Embryonic facial prominence (tissue), 1 donor: ENCODE measurements around the gene LAIR2.

Experiments used
- DNase-seq: peaks from one replicate; pipeline ENCODE4 v3.0.0-alpha.2; 2016; ENCODE audit errors: extremely low spot score

Gene LAIR2

GRCh38 chr19:54502518-54503048 lies at the start of gene LAIR2:
Gene LAIR2, plus strand, starts transcription at chr19:54502831. Its CDS starts 88 bp downstream, at chr19:54502919.
- no peak for DNase-seq

GRCh38 chr19:54453921-54454780 lies 48.5 kb upstream of the LAIR2 start:
- no peak for DNase-seq

GRCh38 chr19:54454781-54455675 lies 47.6 kb upstream of the LAIR2 start:
- DNase-seq: no peak

- DNase-seq: no peak
Observed at GRCh38 chr19:54455786-54456422, 46.7 kb upstream of the LAIR2 start.

- no peak for DNase-seq
Observed at GRCh38 chr19:54456423-54457373, 45.9 kb upstream of the LAIR2 start.

- no peak for DNase-seq
Observed at GRCh38 chr19:54457773-54458647, 44.6 kb upstream of the LAIR2 start.

GRCh38 chr19:54458648-54459281 lies 43.9 kb upstream of the LAIR2 start:
- no peak for DNase-seq

- no peak for DNase-seq
Observed at GRCh38 chr19:54459282-54460229, 43.1 kb upstream of the LAIR2 start.

- DNase-seq: no peak
Observed at GRCh38 chr19:54460230-54461005, 42.2 kb upstream of the LAIR2 start.

GRCh38 chr19:54461210-54461609 lies 41.4 kb upstream of the LAIR2 start:
- no peak for DNase-seq

- no peak for DNase-seq
Observed at GRCh38 chr19:54461613-54462012, 41.0 kb upstream of the LAIR2 start.

- DNase-seq: no peak
Observed at GRCh38 chr19:54462047-54462654, 40.5 kb upstream of the LAIR2 start.

GRCh38 chr19:54462655-54463530 lies 39.7 kb upstream of the LAIR2 start:
- DNase-seq: no peak

- DNase-seq: peak; percentile 96
Observed at GRCh38 chr19:54463531-54464043, 39.0 kb upstream of the LAIR2 start, which contains the start of gene LENG9. Gene LENG9, minus strand, starts transcription at chr19:54463778. Its CDS starts 252 bp downstream, at chr19:54463526.

- peak; percentile 77 for DNase-seq
Observed at GRCh38 chr19:54464044-54464629, 38.5 kb upstream of the LAIR2 start.
